AG09309 (cell line): ENCODE data around the gene BFSP2.

Experiments
- DNase-seq: peaks from one replicate; pipeline ENCODE4 v3.0.0-alpha.2; 2010; ENCODE audit warnings: low read depth
- H3K4me3 ChIP-seq: 2 replicates; pipeline ENCODE4 v1.5.1; 2011; ENCODE audit warnings: mild to moderate bottlenecking, low read depth, low read length, moderate library complexity; ENCODE audit not compliant: control insufficient read depth
- TF ChIP-seq, protein P1 (sequence below): IDR thresholded peaks from 2 replicates; pipeline ENCODE4 v1.5.1; 2011; ENCODE audit warnings: mild to moderate bottlenecking, low read depth, low read length, inconsistent platforms; ENCODE audit not compliant: insufficient read depth, control insufficient read depth; ENCODE audit errors: missing control alignments

BFSP2 gene

GRCh38 chr3:133474251-133474801 lies 74.5 kb downstream of the BFSP2 start:
- peak; percentile 10 for DNase-seq
- TF ChIP-seq, protein P1, sequence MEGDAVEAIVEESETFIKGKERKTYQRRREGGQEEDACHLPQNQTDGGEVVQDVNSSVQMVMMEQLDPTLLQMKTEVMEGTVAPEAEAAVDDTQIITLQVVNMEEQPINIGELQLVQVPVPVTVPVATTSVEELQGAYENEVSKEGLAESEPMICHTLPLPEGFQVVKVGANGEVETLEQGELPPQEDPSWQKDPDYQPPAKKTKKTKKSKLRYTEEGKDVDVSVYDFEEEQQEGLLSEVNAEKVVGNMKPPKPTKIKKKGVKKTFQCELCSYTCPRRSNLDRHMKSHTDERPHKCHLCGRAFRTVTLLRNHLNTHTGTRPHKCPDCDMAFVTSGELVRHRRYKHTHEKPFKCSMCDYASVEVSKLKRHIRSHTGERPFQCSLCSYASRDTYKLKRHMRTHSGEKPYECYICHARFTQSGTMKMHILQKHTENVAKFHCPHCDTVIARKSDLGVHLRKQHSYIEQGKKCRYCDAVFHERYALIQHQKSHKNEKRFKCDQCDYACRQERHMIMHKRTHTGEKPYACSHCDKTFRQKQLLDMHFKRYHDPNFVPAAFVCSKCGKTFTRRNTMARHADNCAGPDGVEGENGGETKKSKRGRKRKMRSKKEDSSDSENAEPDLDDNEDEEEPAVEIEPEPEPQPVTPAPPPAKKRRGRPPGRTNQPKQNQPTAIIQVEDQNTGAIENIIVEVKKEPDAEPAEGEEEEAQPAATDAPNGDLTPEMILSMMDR, result no peak
- no peak overlapping the region for H3K4me3 ChIP-seq

GRCh38 chr3:133474817-133475216 lies 75.0 kb downstream of the BFSP2 start:
- TF ChIP-seq, protein P1, result no peak
- no peak for DNase-seq
- no peak overlapping the region for H3K4me3 ChIP-seq

DNA sequence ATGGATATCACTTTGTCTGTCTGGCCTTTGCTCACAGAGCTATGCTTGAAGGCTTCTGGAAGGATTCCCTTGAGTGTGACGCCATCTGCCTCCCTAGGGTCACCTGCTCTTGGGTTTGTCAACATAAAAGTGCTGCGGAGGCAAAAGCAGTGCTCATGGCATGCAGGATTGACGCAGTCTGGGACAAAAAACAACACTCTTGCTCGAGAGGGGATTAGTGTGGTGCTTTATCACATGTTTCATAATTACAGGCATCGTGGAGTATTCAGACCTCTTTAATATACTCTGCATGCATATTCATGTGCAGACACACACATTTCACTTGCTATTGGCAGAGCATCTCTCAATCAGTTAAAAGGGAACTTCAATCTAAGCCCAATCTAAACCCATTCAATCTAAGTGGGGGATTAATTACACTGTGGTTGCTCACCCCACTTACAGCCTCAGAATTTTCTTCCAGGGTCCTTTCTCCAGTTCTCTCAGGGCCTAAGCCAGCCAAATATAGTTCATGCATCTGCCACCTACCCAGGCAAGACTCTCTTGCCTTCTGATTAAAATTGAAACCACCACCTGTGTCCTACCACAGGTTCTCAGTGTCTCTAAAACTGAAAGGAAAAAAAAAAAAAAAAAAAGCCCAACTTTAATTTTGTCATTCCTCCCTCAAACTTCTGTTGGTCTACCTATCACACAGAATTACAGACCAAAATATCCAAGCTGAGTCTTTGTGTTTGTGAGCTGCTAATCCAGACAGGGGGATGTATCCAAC lies 75.6 kb downstream of the BFSP2 start:
- no peak for DNase-seq
- TF ChIP-seq, protein P1, result no peak
- no peak overlapping the region for H3K4me3 ChIP-seq

GRCh38 chr3:133476971-133477375 lies 77.1 kb downstream of the BFSP2 start:
- no peak for DNase-seq
- H3K4me3 ChIP-seq, result no peak overlapping the region
- TF ChIP-seq, protein P1, result no peak

GRCh38 chr3:133477487-133477886 lies 77.6 kb downstream of the BFSP2 start:
- DNase-seq, result no peak
- H3K4me3 ChIP-seq, result no peak overlapping the region
- TF ChIP-seq, protein P1, result no peak

- TF ChIP-seq, protein P1, result no peak
- DNase-seq, result no peak
- no peak overlapping the region for H3K4me3 ChIP-seq
Measured at GRCh38 chr3:133478624-133479023, 78.8 kb downstream of the BFSP2 start.
